ENCODE measurements around the gene STUB1.
A peak's percentile ranks its signal among the peaks of the same experiment; 100 is the strongest.

The STUB1 gene

GRCh38 chr16:694863-695354 is 14.7 kb downstream of the STUB1 start:
- no peak for DNase-seq (ENCODE audit: low spot score)

GRCh38 chr16:695355-696089 is 15.3 kb downstream of the STUB1 start:
- peak; percentile 61 for DNase-seq (ENCODE audit: low spot score)

- no peak for DNase-seq (ENCODE audit: low spot score)
Observed at GRCh38 chr16:698911-699671, 18.9 kb downstream of the STUB1 start.

GRCh38 chr16:700684-701584 is 20.7 kb downstream of the STUB1 start:
- no peak for DNase-seq (ENCODE audit: low spot score)

- no peak for DNase-seq (ENCODE audit: low spot score)
Observed at GRCh38 chr16:702341-702740, 22.1 kb downstream of the STUB1 start.

- no peak for DNase-seq (ENCODE audit: low spot score)
Observed at GRCh38 chr16:703406-703805, 23.2 kb downstream of the STUB1 start.

- DNase-seq (ENCODE audit: low spot score) = no peak
Observed at GRCh38 chr16:704047-704446, 23.8 kb downstream of the STUB1 start.

GRCh38 chr16:704552-705380 is 24.6 kb downstream of the STUB1 start:
- DNase-seq (ENCODE audit: low spot score) = no peak

GRCh38 chr16:705431-706188 is 25.4 kb downstream of the STUB1 start, which contains the start of gene FBXL16:
TSS of gene FBXL16 (minus strand) at chr16:705801. CDS start at chr16:697405, 8,396 bp downstream.
- DNase-seq (ENCODE audit: low spot score) = no peak

- DNase-seq (ENCODE audit: low spot score) = no peak
Observed at GRCh38 chr16:706189-707061, 26.2 kb downstream of the STUB1 start.

GRCh38 chr16:707062-707538 is 26.9 kb downstream of the STUB1 start:
- no peak for DNase-seq (ENCODE audit: low spot score)

GRCh38 chr16:708019-708418 is 27.8 kb downstream of the STUB1 start:
- no peak for DNase-seq (ENCODE audit: low spot score)

- no peak for DNase-seq (ENCODE audit: low spot score)
Observed at GRCh38 chr16:708959-709358, 28.7 kb downstream of the STUB1 start.

- no peak for DNase-seq (ENCODE audit: low spot score)
Observed at GRCh38 chr16:709566-710499, 29.6 kb downstream of the STUB1 start.

GRCh38 chr16:710500-711075 is 30.4 kb downstream of the STUB1 start:
- no peak for DNase-seq (ENCODE audit: low spot score)

GRCh38 chr16:711084-711483 is 30.9 kb downstream of the STUB1 start:
- no peak for DNase-seq (ENCODE audit: low spot score)

GRCh38 chr16:711548-712320 is 31.5 kb downstream of the STUB1 start:
- DNase-seq (ENCODE audit: low spot score) = peak; percentile 75

All from activated CD4-positive, alpha-beta T cell treated with anti-CD3 and anti-CD28 coated beads, Interleukin-2, Interleukin-4, amounts not matched to agents 100 ng/mL and 50 ng/mL, durations not matched to agents 16 hours and 8 hours (primary cell).